ENCODE data around the gene DSTN.

- TF ChIP-seq CTCF (IDR thresholded peaks at IDR 0.05) (no peak), POLR2A (IDR thresholded peaks at IDR 0.05) (no peak), EP300 (IDR thresholded peaks at IDR 0.05) (no peak)
These were observed 59.8 kb downstream of the DSTN start for GRCh38 chr20:17629678-17630089.
